Mesenteric fat pad (tissue), 1 donor: ENCODE measurements around the gene LDLRAD4. TPM values are rescaled to one million over a fixed set of nuclear protein-coding genes. Genes with fewer than 3 reads are reported as not detected.
A peak's percentile ranks its signal among the peaks of the same experiment; 100 is the strongest.

Source experiments
- DNase-seq: peaks from one replicate; pipeline ENCODE4 v3.0.0-alpha.2; 2020; ENCODE audit warnings: low spot score
- total RNA-seq: library from RNA; stranded (reverse); fragmentation: NEBNext Ultra II Directional; extraction: Animal tissue kit (Norgen Biotek cat#: 25700); gene quantifications from one replicate; pipeline ENCODE4 v1.2.1, GENCODE V29; 2021
- donor health status: DM: yes; HTN: yes; CAD: no.

Gene LDLRAD4
- total RNA-seq, 1 donor from 2014 or later = 39.6 TPM

DNA sequence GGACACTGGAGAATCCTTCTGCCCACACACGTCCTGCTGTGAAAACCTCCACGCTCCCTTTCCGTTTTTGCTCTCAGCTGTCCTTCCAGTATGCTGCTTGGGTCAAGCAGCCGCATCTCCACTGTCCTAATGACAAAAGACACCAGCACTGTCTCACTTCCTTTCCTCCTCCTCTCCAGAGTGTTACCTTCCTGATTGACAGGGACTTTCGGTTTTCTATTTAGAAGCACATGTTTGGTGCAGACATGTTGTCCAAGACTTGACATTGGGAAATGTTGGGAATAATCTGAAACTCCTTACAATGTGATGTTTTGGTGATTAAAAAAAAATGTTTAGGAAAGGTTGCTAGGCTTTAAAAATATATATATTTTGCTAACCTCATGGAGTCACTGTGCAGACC lies 281.2 kb downstream of the LDLRAD4 start:
- DNase-seq = no peak

GRCh38 chr18:13500227-13500865 lies 281.8 kb downstream of the LDLRAD4 start:
- DNase-seq = no peak

GRCh38 chr18:13500869-13501542 lies 282.4 kb downstream of the LDLRAD4 start:
- DNase-seq = no peak

DNA sequence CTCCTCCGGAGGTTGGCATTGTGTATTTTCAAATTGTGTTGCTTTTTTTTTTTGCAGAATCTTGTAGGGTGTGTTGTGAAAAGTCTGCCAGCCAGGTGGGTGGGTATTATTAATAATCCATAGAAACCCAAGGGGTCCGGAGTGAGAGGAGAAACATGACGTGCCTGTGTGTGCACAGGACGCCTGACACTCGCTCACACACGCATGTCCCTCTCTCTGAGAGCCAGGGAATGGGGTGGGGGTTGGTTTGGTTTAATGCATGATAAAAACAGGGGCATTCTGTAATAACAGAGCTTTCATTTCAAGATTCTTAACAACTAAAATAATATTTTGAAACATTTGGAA lies 283.0 kb downstream of the LDLRAD4 start:
- peak; percentile 12 for DNase-seq

- DNase-seq = peak; percentile 12
These were observed 283.3 kb downstream of the LDLRAD4 start for GRCh38 chr18:13501891-13502290.

DNA sequence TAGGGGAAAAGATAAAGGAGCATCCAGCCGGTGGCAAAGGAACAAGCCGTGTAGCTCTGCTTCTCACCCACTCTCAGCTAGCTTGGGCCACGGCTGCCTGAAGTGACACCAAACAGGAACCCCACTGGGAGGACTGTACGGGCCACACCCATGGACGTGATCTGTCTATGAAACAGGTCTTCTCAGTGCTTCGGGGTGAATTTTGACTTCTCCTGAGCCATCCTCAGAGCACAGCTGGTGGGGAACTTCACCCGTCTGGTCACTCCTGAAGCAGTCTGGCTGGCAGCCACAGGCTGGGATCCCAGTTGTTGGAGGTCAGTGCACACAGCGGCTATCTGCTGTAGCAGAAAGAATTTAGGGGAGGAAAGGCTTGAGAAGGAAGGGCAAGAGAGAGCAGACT lies 284.0 kb downstream of the LDLRAD4 start:
- DNase-seq = peak; percentile 85

- DNase-seq = no peak
These were observed 285.3 kb downstream of the LDLRAD4 start for GRCh38 chr18:13503836-13504235.

- DNase-seq = no peak
These were observed 287.3 kb downstream of the LDLRAD4 start for GRCh38 chr18:13505780-13506345.

- DNase-seq = peak; percentile 6
These were observed 292.0 kb downstream of the LDLRAD4 start for GRCh38 chr18:13510594-13510993.

GRCh38 chr18:13511961-13512577 lies 293.5 kb downstream of the LDLRAD4 start:
- no peak for DNase-seq

DNA sequence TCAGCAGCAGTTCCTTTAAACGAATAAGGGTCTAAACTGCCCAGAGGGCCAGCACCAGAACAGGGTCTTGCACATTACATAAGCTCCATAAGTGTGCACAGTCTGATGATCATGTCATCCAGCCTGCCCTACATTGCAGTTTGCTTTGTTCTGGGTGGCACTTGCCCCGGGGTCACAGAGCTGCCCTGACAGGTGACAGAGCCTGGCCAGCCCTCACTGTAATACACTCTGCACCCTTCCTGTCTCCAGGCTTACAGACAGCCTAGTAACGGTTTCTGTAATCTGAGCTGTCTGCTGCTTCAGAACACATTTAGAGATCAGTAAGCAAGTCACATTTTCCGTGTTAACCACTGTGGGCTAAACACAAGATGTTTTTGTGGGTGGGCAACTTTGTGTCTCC lies 294.5 kb downstream of the LDLRAD4 start:
- no peak for DNase-seq

GRCh38 chr18:13513481-13513880 lies 294.9 kb downstream of the LDLRAD4 start:
- DNase-seq = no peak

GRCh38 chr18:13514558-13514957 lies 296.0 kb downstream of the LDLRAD4 start:
- no peak for DNase-seq

- DNase-seq = peak; percentile 77
These were observed 298.3 kb downstream of the LDLRAD4 start for GRCh38 chr18:13516855-13517254.

GRCh38 chr18:13517369-13517768 lies 298.8 kb downstream of the LDLRAD4 start:
- peak; percentile 53 for DNase-seq

DNA sequence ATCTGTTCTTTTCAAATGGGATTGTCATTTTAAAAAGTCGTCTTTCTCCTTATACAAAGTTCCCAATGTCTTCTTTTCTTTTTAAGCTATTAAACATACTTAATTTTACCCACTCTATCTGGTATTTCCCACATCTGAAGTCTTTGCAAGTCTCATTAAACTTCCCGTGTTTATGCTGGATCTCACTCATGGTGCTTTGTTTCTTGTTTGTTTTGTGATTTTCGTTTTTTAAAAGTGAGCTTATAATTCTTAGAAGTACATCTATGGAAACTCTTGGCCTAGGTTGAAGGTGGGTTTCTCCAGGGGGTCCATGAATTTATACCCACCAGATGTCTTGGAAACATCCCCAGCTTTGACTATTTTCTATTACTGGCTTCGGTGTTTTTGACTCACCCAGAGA lies 299.8 kb downstream of the LDLRAD4 start:
- DNase-seq = no peak

- DNase-seq = peak; percentile 81
These were observed 301.7 kb downstream of the LDLRAD4 start for GRCh38 chr18:13520306-13520705.

DNA sequence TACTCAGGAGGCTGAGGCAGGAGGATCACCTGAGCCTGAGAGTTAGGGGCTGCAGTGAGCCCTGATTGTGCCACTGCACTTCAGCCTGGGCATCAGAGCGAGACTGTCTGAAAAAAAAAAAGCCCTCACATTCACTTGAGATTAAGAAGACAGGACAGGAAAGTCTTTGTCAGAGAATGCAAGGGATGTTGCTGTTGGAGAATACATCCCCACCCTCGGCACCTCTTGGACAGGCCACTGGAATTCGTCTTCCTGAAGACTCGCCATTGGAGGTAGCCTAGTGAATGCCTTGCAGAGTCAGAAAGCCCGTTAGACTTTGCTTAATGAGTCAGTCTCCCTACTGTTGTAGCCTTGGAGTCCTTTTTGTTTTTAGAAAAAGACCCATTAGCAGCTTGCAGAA lies 302.2 kb downstream of the LDLRAD4 start:
- no peak for DNase-seq

GRCh38 chr18:13521418-13521817 lies 302.9 kb downstream of the LDLRAD4 start:
- no peak for DNase-seq

DNA sequence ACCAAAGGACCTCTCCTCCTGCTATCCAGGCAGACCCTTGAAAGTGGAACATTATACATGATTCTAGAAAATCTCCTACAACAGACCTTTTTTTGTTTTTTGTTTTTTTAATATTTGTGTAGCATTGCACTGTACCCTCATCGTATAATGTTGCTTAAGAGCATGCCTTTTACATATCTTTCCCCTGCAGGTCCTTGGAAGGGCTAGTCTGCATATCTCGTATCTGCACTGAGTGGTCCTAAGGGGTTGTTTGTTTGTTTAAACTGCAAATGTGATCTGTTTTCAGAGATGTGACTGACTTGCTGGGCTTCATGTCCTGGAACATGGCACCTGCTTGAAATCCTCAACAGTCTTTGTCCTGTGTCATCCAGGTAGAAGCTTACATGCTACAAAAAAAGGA lies 303.7 kb downstream of the LDLRAD4 start:
- DNase-seq = no peak

- peak; percentile 65 for DNase-seq
These were observed 304.5 kb downstream of the LDLRAD4 start for GRCh38 chr18:13522861-13523660.

DNA sequence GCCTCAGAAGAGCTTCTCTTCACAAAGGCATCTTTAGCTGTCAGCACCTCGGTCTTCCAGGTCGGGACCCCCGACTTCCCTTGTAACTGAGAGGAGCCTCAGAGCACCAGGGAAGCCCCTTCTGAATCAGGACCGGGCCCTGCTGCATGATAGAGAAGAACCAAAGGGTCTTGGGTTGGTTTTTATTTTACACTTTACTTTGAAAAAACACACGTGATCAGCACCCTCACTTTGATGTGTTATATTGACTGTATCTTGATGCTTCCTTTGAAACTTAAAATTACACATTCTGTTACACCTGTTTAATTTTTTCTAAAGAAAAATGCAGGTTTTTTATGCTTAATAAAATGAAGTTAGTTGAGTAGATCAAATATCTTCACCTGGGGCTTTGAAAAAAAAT lies 305.5 kb downstream of the LDLRAD4 start:
- no peak for DNase-seq
